GM06990 (cell line): ENCODE measurements around the gene SLC7A10.

Experiments used
- DNase-seq: peaks from one replicate; pipeline ENCODE4 v3.0.0-alpha.2; 2011; ENCODE audit not compliant: insufficient read length; ENCODE audit errors: extremely low read depth
- H3K27me3 ChIP-seq: replicated peaks from 2 replicates; pipeline ENCODE4 v1.6.0; 2011; ENCODE audit warnings: low read length; ENCODE audit not compliant: control insufficient read depth, insufficient read depth
- H3K36me3 ChIP-seq: 2 replicates; pipeline ENCODE4 v1.5.1; 2011; ENCODE audit warnings: low read length; ENCODE audit not compliant: control insufficient read depth, insufficient read depth
- H3K4me3 ChIP-seq: replicated peaks from 2 replicates; pipeline ENCODE4 v1.5.1; 2011; ENCODE audit warnings: low read depth, mild to moderate bottlenecking, control low read depth, low read length
- TF ChIP-seq, protein P1 (sequence below): IDR thresholded peaks from 2 replicates; pipeline ENCODE4 v1.5.1; 2011; ENCODE audit warnings: low read length, control low read depth, mild to moderate bottlenecking, inconsistent platforms; ENCODE audit not compliant: insufficient read depth, poor library complexity, severe bottlenecking

The SLC7A10 gene

DNA sequence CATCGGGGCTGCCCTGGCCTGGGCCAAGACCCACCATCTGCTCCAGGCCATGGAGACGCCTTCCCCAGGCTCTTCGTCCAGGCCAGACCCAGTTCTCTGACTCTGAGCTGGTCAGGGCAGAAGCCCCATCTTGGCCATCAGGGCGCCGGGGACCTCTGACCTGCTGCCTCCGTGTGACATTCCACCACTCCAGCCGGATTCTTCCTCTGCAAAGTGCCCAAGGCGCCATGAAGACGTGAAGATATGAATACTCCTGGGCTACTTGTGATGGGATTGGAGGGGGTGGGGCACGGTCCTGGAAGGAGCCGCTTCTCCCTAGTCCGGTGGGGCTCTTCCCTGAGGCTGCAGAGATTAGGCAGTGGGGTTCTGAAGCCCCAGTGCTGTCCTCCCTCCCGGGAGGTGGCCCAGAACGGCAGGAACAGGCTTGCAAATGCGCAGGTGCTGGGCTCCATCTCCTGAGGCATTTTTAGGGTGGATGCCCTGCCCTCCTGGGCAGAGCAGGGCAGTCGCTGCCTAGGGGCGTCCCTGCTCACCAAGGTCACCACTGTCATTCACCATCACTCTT lies 26.0 kb upstream of the SLC7A10 start:
- TF ChIP-seq, protein P1, sequence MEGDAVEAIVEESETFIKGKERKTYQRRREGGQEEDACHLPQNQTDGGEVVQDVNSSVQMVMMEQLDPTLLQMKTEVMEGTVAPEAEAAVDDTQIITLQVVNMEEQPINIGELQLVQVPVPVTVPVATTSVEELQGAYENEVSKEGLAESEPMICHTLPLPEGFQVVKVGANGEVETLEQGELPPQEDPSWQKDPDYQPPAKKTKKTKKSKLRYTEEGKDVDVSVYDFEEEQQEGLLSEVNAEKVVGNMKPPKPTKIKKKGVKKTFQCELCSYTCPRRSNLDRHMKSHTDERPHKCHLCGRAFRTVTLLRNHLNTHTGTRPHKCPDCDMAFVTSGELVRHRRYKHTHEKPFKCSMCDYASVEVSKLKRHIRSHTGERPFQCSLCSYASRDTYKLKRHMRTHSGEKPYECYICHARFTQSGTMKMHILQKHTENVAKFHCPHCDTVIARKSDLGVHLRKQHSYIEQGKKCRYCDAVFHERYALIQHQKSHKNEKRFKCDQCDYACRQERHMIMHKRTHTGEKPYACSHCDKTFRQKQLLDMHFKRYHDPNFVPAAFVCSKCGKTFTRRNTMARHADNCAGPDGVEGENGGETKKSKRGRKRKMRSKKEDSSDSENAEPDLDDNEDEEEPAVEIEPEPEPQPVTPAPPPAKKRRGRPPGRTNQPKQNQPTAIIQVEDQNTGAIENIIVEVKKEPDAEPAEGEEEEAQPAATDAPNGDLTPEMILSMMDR = no peak
- H3K4me3 ChIP-seq = no peak overlapping the region

DNA sequence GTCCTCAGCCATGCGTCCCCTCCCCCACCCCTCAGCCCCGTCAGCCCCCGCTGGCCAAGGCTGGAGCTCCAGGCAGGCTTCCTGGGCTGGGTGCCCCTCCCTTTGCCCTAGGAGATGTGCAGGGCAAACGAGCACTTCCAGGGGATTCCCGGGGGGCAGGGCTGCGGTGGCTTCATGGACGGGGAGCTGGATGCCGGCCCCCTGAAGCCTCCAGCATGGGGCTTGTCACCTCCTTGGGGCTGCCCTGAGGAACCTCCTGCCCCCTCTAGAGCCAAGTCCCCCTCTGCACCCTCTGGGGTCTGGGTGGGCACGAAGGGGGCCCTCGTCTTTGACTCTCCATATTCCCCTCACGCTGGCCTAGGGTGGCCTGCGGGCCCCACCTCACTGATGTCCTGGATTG lies 25.4 kb upstream of the SLC7A10 start:
- H3K4me3 ChIP-seq = no peak overlapping the region
- no peak for DNase-seq
- no peaks in the 10 kb centered on the region for H3K36me3 ChIP-seq
- TF ChIP-seq, protein P1 = no peak
- H3K27me3 ChIP-seq = no peaks in the 10 kb centered on the region

More for the DNA sequence above, 26.0 kb upstream of the SLC7A10 start:
- Histone ChIP-seq H3K27me3 (no peaks in the 10 kb centered on the region), H3K36me3 (no peaks in the 10 kb centered on the region)
- no peak for DNase-seq

DNA sequence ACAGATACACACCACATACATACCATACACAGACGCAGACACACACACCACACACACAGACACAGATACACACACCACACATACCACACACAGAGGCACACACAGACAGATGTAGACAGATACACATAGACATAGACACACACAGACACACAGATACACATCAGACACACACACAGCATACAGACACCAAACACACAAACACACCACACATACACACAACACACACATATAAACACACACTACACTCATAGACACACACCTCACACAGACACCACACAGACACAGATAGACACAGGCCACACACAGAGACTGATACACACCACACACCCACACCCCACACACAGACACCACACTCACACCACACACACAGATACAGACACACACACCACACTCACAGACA lies 24.9 kb upstream of the SLC7A10 start:
- no peaks in the 10 kb centered on the region for H3K27me3 ChIP-seq
- DNase-seq = no peak
- H3K4me3 ChIP-seq = no peak overlapping the region
- TF ChIP-seq, protein P1 = no peak
- H3K36me3 ChIP-seq = no peaks in the 10 kb centered on the region

GRCh38 chr19:33249740-33250366 lies 24.2 kb upstream of the SLC7A10 start:
- Histone ChIP-seq H3K4me3 (no peak overlapping the region), H3K36me3 (no peaks in the 10 kb centered on the region), H3K27me3 (no peaks in the 10 kb centered on the region)
- DNase-seq = no peak
- TF ChIP-seq, protein P1 = no peak

- DNase-seq = no peak
- TF ChIP-seq, protein P1 = no peak
- Histone ChIP-seq H3K27me3 (no peaks in the 10 kb centered on the region), H3K4me3 (no peak overlapping the region), H3K36me3 (no peaks in the 10 kb centered on the region)
These were observed 23.4 kb upstream of the SLC7A10 start for GRCh38 chr19:33248954-33249613.
